ENCODE results near the gene FADD. TPM values are rescaled to one million over a fixed set of nuclear protein-coding genes. Genes with fewer than 3 reads are reported as not detected.
"Not testable (repeated sequence)": the region's sequence is repeated elsewhere in the genome, so short reads cannot be mapped to it uniquely, and the experiment has no call there.

Gene FADD
- total and polyA plus RNA-seq, 5 donors = 10.6 to 13.4 (median 11.7) TPM

GRCh38 chr11:70192666-70193410, 10.3 kb upstream of the FADD start:
- H3K4me1 ChIP-seq (ENCODE audit: control insufficient read depth, insufficient read depth, low read length) = no peaks in the 10 kb centered on the region
- no peaks in the 10 kb centered on the region for H3K9me3 ChIP-seq (ENCODE audit: control insufficient read depth, low read length)
- no peak for ATAC-seq
- H3K4me3 ChIP-seq (ENCODE audit: low read length) = no peak overlapping the region
- intact Hi-C loops (cut with DNase I) = loop anchor here (2.0 to 10.0 kb wide), 4 partner anchors 274 to 508 kb away; no protein-coding TSS in a partner anchor
- no peaks in the 10 kb centered on the region for H3K27me3 ChIP-seq (ENCODE audit: control insufficient read depth, insufficient read depth)
- no peak overlapping the region for H3K27ac ChIP-seq (ENCODE audit: low read length)
- WGBS = 71% methylated on average over 15 of the region's 15 CpGs
- DNase-seq = peak in 1 of 3 donors; percentile 71

- DNase-seq = peak in 2 of 3 donors; percentile 24 to 25
Observed at GRCh38 chr11:70193411-70194292, 9.4 kb upstream of the FADD start.

GRCh38 chr11:70194792-70195791, 8.0 kb upstream of the FADD start:
- WGBS = 73% methylated on average over 3 of the region's 3 CpGs
- no peak for ATAC-seq
- peak in 1 of 3 donors; percentile 13 for DNase-seq
- intact Hi-C loops (cut with DNase I) = loop anchor here in 2 of 4 donors (5.0 to 10.0 kb wide), 3 partner anchors 278 to 510 kb away; no protein-coding TSS in a partner anchor
- H3K4me1 ChIP-seq (ENCODE audit: control insufficient read depth, insufficient read depth, low read length) = no peaks in the 10 kb centered on the region
- H3K4me3 ChIP-seq (ENCODE audit: low read length) = no peak overlapping the region
- no peaks in the 10 kb centered on the region for H3K9me3 ChIP-seq (ENCODE audit: control insufficient read depth, low read length)
- no peaks in the 10 kb centered on the region for H3K27me3 ChIP-seq (ENCODE audit: control insufficient read depth, insufficient read depth)
- no peak overlapping the region for H3K27ac ChIP-seq (ENCODE audit: low read length)

More at GRCh38 chr11:70193411-70194292, 9.4 kb upstream of the FADD start:
- no peak overlapping the region for H3K4me3 ChIP-seq (ENCODE audit: low read length)
- no peak for ATAC-seq
- no peaks in the 10 kb centered on the region for H3K9me3 ChIP-seq (ENCODE audit: control insufficient read depth, low read length)
- WGBS = 83% methylated on average over 7 of the region's 7 CpGs
- H3K27ac ChIP-seq (ENCODE audit: low read length) = no peak overlapping the region
- no peaks in the 10 kb centered on the region for H3K4me1 ChIP-seq (ENCODE audit: control insufficient read depth, insufficient read depth, low read length)
- intact Hi-C loops (cut with DNase I) = loop anchor here (2.0 to 10.0 kb wide), 4 partner anchors 275 to 509 kb away; no protein-coding TSS in a partner anchor
- no peaks in the 10 kb centered on the region for H3K27me3 ChIP-seq (ENCODE audit: control insufficient read depth, insufficient read depth)

DNA sequence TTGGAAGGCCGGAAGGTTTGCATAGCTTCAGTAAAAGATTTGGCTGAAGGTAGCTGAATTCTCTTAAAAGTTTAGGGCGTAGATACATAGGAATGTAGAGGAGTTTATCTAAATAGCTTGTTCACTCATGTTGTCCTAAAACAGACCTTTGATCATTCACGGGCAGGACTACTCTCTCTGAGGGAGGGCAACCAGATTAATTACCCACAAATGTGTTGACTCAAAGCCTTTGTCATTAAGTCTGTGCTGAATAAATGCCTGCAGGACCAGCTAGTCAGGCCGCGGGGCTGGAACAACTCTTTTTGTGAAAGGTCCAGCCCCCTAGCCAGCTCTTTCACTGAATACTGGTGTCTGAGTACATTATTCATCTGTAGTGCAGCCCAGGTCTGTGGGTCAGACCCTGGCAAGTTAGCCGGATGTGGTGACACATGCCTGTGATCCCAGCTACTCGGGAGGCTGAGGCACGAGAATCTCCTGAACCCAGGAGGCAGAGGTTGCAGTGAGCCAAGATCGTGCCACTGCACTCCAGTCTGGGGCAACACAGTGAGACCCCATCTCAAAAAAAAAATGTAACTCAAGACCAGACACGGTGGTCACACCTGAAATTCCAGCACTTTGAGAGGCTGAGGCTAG, 2.8 kb upstream of the FADD start:
- H3K4me1 ChIP-seq (ENCODE audit: control insufficient read depth, insufficient read depth, low read length) = peaks cover 7% of the 10 kb centered on the region
- H3K27me3 ChIP-seq (ENCODE audit: control insufficient read depth, insufficient read depth) = no peaks in the 10 kb centered on the region
- intact Hi-C loops (cut with DNase I) = no loop called here
- H3K27ac ChIP-seq (ENCODE audit: low read length) = no peak overlapping the region
- WGBS = 79% methylated on average over 10 of the region's 10 CpGs
- ATAC-seq (no peak), DNase-seq (peak in 1 of 3 donors; percentile 33)
- no peak overlapping the region for H3K4me3 ChIP-seq (ENCODE audit: low read length)
- H3K9me3 ChIP-seq (ENCODE audit: control insufficient read depth, low read length) = no peaks in the 10 kb centered on the region

GRCh38 chr11:70201047-70201446, 2.0 kb upstream of the FADD start:
- H3K27me3 ChIP-seq (ENCODE audit: control insufficient read depth, insufficient read depth); H3K4me3 ChIP-seq (ENCODE audit: low read length); ATAC-seq; intact Hi-C loops (cut with DNase I); H3K9me3 ChIP-seq (ENCODE audit: control insufficient read depth, low read length); H3K27ac ChIP-seq (ENCODE audit: low read length); H3K4me1 ChIP-seq (ENCODE audit: control insufficient read depth, insufficient read depth, low read length): not testable (repeated sequence)
- 92% methylated on average over 3 of the region's 3 CpGs for WGBS
- DNase-seq = peak in 1 of 3 donors; percentile 3

- peak overlapping the region; percentile 70 for H3K4me3 ChIP-seq (ENCODE audit: low read length)
- H3K9me3 ChIP-seq (ENCODE audit: control insufficient read depth, low read length) = no peaks in the 10 kb centered on the region
- ATAC-seq (no peak), DNase-seq (peak in 2 of 3 donors; percentile 55 to 56)
- no peaks in the 10 kb centered on the region for H3K27me3 ChIP-seq (ENCODE audit: control insufficient read depth, insufficient read depth)
- H3K4me1 ChIP-seq (ENCODE audit: control insufficient read depth, insufficient read depth, low read length) = peaks cover 7% of the 10 kb centered on the region
- no peak overlapping the region for H3K27ac ChIP-seq (ENCODE audit: low read length)
- intact Hi-C loops (cut with DNase I) = no loop called here
- WGBS = 67% methylated on average over 29 of the region's 29 CpGs
Observed at GRCh38 chr11:70201882-70202861, 924 bp upstream of the FADD start.

- intact Hi-C loops (cut with DNase I) = no loop called here
Observed at GRCh38 chr11:70203751-70204465, 812 bp downstream of the FADD start.

GRCh38 chr11:70204466-70204799, 1.3 kb downstream of the FADD start:
- Histone ChIP-seq H3K27me3 (ENCODE audit: control insufficient read depth, insufficient read depth) (no peaks in the 10 kb centered on the region), H3K4me1 (ENCODE audit: control insufficient read depth, insufficient read depth, low read length) (peaks cover 7% of the 10 kb centered on the region), H3K9me3 (ENCODE audit: control insufficient read depth, low read length) (no peaks in the 10 kb centered on the region), H3K27ac (ENCODE audit: low read length) (no peak overlapping the region), H3K4me3 (ENCODE audit: low read length) (peak overlapping the region; percentile 70)
- DNase-seq = no peak
- WGBS = 39% methylated on average over 4 of the region's 4 CpGs
- no peak for ATAC-seq
- intact Hi-C loops (cut with DNase I) = no loop called here

More at GRCh38 chr11:70203751-70204465, 812 bp downstream of the FADD start:
- 4% methylated on average over 30 of the region's 30 CpGs for WGBS
- Histone ChIP-seq H3K9me3 (ENCODE audit: control insufficient read depth, low read length) (no peaks in the 10 kb centered on the region), H3K27ac (ENCODE audit: low read length) (peak overlapping the region; percentile 85), H3K4me1 (ENCODE audit: control insufficient read depth, insufficient read depth, low read length) (peaks cover 7% of the 10 kb centered on the region), H3K27me3 (ENCODE audit: control insufficient read depth, insufficient read depth) (no peaks in the 10 kb centered on the region), H3K4me3 (ENCODE audit: low read length) (peak overlapping the region; percentile 70)
- peak; percentile 64 to 74 (median 69) for DNase-seq
- ATAC-seq = peak; percentile 40 to 82

All from right cardiac atrium (tissue), 5 donors.